HG03439 (cell line): ENCODE measurements around the gene INCENP.

ENCODE experiments used
- ATAC-seq: cut with Tn5 transposase; IDR thresholded peaks from one replicate; pipeline ENCODE4 v1.9.1; 2021; ENCODE audit warnings: mild to moderate bottlenecking, moderate library complexity; ENCODE audit not compliant: unreplicated experiment

Gene INCENP

GRCh38 chr11:62124186-62125113 is 639 bp downstream of the INCENP start:
- ATAC-seq: peak; percentile 34

GRCh38 chr11:62125316-62125715 is 1.5 kb downstream of the INCENP start:
- no peak for ATAC-seq

GRCh38 chr11:62125881-62126280 is 2.1 kb downstream of the INCENP start:
- no peak for ATAC-seq

- ATAC-seq: no peak
These were observed 3.6 kb downstream of the INCENP start for GRCh38 chr11:62127426-62127825.

GRCh38 chr11:62127941-62128770 is 4.3 kb downstream of the INCENP start:
- ATAC-seq: no peak

- no peak for ATAC-seq
These were observed 5.0 kb downstream of the INCENP start for GRCh38 chr11:62128835-62129234.

- no peak for ATAC-seq
These were observed 5.9 kb downstream of the INCENP start for GRCh38 chr11:62129590-62130282.

- no peak for ATAC-seq
These were observed 6.7 kb downstream of the INCENP start for GRCh38 chr11:62130283-62131169.

GRCh38 chr11:62131170-62131464 is 7.3 kb downstream of the INCENP start:
- no peak for ATAC-seq

GRCh38 chr11:62132191-62132590 is 8.4 kb downstream of the INCENP start:
- no peak for ATAC-seq

- no peak for ATAC-seq
These were observed 9.0 kb downstream of the INCENP start for GRCh38 chr11:62132689-62133293.

- ATAC-seq: no peak
These were observed 9.7 kb downstream of the INCENP start for GRCh38 chr11:62133328-62134065.

GRCh38 chr11:62137276-62137861 is 13.6 kb downstream of the INCENP start:
- no peak for ATAC-seq

- ATAC-seq: no peak
These were observed 14.2 kb downstream of the INCENP start for GRCh38 chr11:62137881-62138629.

- ATAC-seq: no peak
These were observed 15.0 kb downstream of the INCENP start for GRCh38 chr11:62138630-62139425.

- no peak for ATAC-seq
These were observed 15.9 kb downstream of the INCENP start for GRCh38 chr11:62139526-62140303.
